Type B pancreatic cell (in vitro differentiated cells): ENCODE data around the gene ENPP7. TPM values are rescaled to one million over a fixed set of nuclear protein-coding genes. Genes with fewer than 3 reads are reported as not detected.
A peak's percentile ranks its signal among the peaks of the same experiment; 100 is the strongest.

Experiments used
- DNase-seq: peaks from one replicate; pipeline ENCODE4 v3.0.0; 2021; ENCODE audit warnings: mixed read lengths; ENCODE audit not compliant: unreplicated experiment; ENCODE audit errors: extremely low spot score
- H3K27ac Mint-ChIP-seq: 2 replicates; pipeline ENCODE4 v1.8.0; 2021; ENCODE audit warnings: mild to moderate bottlenecking, mixed read lengths
- H3K27me3 Mint-ChIP-seq: 2 replicates; pipeline ENCODE4 v1.8.0; 2021; ENCODE audit warnings: mixed read lengths
- H3K36me3 Mint-ChIP-seq: 2 replicates; pipeline ENCODE4 v1.8.0; 2021; ENCODE audit warnings: mixed read lengths
- H3K4me1 Mint-ChIP-seq: one replicate; pipeline ENCODE4 v1.8.0; 2021; ENCODE audit warnings: mixed read lengths; ENCODE audit not compliant: unreplicated experiment
- H3K4me3 Mint-ChIP-seq: 2 replicates; pipeline ENCODE4 v1.8.0; 2021; ENCODE audit warnings: mild to moderate bottlenecking, mixed read lengths
- H3K9me3 Mint-ChIP-seq: 2 replicates; pipeline ENCODE4 v1.8.0; 2021; ENCODE audit warnings: mixed read lengths
- total RNA-seq: library from RNA; stranded (reverse); gene quantifications from 2 replicates; pipeline ENCODE4 v1.2.1, GENCODE V29; 2021; ENCODE audit warnings: low replicate concordance
- TF ChIP-seq, protein P1 (sequence below): fragments of 200-600 bp; sonication (generic); conservative IDR thresholded peaks from 2 replicates; pipeline ENCODE4 v1.5.0; 2021; ENCODE audit warnings: antibody characterized with exemption, mild to moderate bottlenecking

Gene ENPP7
- total RNA-seq, 1 donor from 2014 or later: 5.3 TPM

DNA sequence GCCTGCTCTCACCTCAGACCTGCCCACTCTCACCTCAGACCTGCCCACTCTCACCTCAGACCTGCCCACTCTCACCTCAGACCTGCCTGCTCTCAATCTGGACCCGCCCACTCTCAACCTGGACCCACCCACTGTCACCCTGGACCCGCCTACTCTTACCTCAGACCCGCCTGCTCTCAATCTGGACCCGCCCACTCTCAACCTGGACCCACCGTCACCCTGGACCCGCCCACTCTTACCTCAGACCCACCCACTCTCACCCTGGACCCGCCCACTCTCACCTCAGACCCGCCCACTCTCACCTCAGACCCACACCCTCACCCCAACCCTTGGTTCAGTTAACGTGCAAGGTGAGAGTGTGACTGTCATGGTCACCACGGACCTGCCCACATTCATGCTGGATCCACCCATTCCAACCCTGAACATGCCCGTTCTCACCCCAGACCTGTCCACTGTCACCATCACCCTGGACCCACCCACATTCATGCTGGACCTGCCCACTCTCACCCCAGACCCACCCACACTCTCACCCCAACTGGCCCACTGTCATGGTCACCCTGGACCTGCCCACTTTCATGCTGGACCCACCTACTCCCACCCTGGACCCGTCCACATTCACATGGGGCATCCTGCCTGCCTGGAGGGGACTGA is 31.2 kb upstream of the ENPP7 start:
- Mint-ChIP-seq H3K4me3 (no peak overlapping the region), H3K27ac (no peak overlapping the region), H3K9me3 (no peaks in the 10 kb centered on the region), H3K4me1 (peaks cover 17% of the 10 kb centered on the region), H3K27me3 (peaks cover 3% of the 10 kb centered on the region), H3K36me3 (no peaks in the 10 kb centered on the region)
- TF ChIP-seq, protein P1, sequence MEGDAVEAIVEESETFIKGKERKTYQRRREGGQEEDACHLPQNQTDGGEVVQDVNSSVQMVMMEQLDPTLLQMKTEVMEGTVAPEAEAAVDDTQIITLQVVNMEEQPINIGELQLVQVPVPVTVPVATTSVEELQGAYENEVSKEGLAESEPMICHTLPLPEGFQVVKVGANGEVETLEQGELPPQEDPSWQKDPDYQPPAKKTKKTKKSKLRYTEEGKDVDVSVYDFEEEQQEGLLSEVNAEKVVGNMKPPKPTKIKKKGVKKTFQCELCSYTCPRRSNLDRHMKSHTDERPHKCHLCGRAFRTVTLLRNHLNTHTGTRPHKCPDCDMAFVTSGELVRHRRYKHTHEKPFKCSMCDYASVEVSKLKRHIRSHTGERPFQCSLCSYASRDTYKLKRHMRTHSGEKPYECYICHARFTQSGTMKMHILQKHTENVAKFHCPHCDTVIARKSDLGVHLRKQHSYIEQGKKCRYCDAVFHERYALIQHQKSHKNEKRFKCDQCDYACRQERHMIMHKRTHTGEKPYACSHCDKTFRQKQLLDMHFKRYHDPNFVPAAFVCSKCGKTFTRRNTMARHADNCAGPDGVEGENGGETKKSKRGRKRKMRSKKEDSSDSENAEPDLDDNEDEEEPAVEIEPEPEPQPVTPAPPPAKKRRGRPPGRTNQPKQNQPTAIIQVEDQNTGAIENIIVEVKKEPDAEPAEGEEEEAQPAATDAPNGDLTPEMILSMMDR: no peak
- DNase-seq: no peak

DNA sequence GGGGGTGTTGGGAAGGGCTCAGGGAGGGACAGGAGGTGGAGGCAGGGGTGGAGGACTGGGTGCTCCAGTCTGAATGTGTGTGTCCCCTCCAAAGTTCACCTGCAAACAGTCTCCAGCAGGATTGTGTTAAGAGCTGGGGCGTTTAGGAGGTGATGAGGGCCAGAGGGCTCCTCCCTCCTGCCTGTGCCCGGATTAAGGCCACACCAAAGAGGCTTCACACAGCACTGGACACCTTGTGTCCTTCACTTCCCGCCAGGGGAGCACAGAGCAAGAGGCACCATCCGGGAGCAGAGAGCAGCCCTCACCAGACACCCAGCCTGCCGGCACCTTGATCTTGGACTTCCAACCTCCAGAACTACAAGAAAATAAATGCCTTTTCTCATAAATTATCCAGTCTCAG is 30.2 kb upstream of the ENPP7 start:
- Mint-ChIP-seq H3K9me3 (no peaks in the 10 kb centered on the region), H3K27ac (no peak overlapping the region), H3K4me1 (peaks cover 16% of the 10 kb centered on the region), H3K27me3 (peaks cover 3% of the 10 kb centered on the region), H3K36me3 (no peaks in the 10 kb centered on the region), H3K4me3 (no peak overlapping the region)
- TF ChIP-seq, protein P1: no peak
- no peak for DNase-seq

DNA sequence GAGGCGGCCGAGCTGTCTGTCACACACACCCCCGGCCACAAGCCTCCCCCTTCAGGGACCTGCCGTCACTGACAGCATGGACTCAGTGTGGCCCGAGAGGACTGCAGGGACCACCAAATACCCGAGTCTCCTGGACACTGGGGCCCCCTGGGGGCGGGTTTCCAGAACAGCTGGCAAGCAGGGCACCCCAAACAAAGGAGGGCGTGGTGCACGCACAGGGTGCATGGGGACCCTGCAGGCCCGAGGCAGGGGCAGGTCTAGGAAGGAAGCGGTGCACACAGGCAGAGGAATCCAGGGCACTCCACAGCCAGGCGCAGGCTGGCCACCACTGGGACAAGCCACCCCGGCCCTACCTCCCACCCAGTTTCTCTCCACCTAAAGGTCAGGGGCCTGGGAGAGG is 28.7 kb upstream of the ENPP7 start:
- H3K27me3 Mint-ChIP-seq: peaks cover 3% of the 10 kb centered on the region
- H3K4me3 Mint-ChIP-seq: no peak overlapping the region
- TF ChIP-seq, protein P1: peak; percentile 40
- H3K27ac Mint-ChIP-seq: no peak overlapping the region
- H3K4me1 Mint-ChIP-seq: peaks cover 4% of the 10 kb centered on the region
- H3K9me3 Mint-ChIP-seq: no peaks in the 10 kb centered on the region
- DNase-seq: no peak
- H3K36me3 Mint-ChIP-seq: no peaks in the 10 kb centered on the region

DNA sequence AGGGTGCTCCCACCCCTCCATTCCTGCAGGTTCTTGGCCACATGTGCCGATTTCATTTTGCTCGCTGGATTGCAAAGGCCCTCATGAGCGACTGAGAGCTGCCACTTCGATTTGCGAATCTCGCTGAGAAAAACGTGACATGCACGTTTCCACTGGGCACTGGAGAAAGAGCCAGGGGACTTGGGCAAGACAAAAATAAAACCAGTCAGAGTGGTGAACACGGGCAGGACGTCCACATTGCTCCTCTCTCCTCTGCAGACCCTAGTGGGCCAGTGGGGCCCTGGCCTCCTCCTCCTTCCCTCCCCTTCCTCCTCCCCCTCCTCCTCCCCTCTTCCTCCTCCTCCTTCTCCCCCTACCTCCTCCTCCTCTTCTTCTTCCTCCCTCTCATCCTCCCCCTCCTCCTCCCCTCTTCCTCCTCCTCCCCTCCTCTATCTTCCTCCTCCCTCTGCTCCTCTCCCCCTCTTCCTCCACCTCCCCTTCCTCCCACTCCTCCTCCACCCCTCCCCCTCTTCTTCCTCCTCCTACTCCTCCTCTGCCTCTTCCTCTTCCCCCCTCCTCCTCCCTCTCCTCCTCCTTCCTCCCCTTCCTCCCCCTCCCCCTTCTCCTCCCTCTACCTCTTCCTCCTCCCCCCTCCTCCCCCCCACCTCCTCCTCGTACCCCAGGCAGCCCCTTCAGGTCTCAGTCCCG is 28.1 kb upstream of the ENPP7 start:
- Mint-ChIP-seq H3K27me3 (peaks cover 3% of the 10 kb centered on the region), H3K27ac (no peak overlapping the region)
- TF ChIP-seq, protein P1: no peak

DNA sequence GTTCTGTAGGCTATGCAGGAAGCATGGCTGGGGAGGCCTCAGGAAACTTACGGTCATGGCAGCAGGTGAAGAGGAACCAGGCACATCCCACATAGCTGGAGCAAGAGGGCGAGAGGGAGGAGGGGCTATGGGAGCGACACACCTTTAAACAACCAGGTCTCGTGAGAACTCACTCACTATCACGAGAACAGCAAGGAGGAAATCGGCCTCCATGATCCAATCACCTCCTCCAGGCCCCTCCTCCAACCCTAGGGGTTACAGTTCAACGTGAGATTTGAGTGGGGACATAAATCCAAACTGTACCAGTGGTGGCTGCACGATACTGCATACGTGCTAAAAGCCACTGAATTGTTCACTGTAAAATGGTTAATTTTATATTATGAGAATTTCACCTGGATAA is 26.1 kb upstream of the ENPP7 start:
- H3K9me3 Mint-ChIP-seq: no peaks in the 10 kb centered on the region
- H3K27ac Mint-ChIP-seq: no peak overlapping the region
- H3K4me1 Mint-ChIP-seq: no peaks in the 10 kb centered on the region
- DNase-seq: no peak
- TF ChIP-seq, protein P1: no peak
- peaks cover 3% of the 10 kb centered on the region for H3K27me3 Mint-ChIP-seq
- no peaks in the 10 kb centered on the region for H3K36me3 Mint-ChIP-seq
- no peak overlapping the region for H3K4me3 Mint-ChIP-seq

More for the DNA sequence above, 28.1 kb upstream of the ENPP7 start:
- no peak overlapping the region for H3K4me3 Mint-ChIP-seq
- H3K9me3 Mint-ChIP-seq: no peaks in the 10 kb centered on the region
- DNase-seq: no peak
- H3K4me1 Mint-ChIP-seq: no peaks in the 10 kb centered on the region
- no peaks in the 10 kb centered on the region for H3K36me3 Mint-ChIP-seq
